NOMO-1 treated with DMSO at 0.1 percent for 48 hours (cell line): ENCODE data around the gene TRAPPC2.

Experiments used
- DNase-seq: peaks from one replicate; lab custom pipeline; 2025; ENCODE audit not compliant: unreplicated experiment; lab: John Stamatoyannopoulos, UW

TRAPPC2 gene

DNA sequence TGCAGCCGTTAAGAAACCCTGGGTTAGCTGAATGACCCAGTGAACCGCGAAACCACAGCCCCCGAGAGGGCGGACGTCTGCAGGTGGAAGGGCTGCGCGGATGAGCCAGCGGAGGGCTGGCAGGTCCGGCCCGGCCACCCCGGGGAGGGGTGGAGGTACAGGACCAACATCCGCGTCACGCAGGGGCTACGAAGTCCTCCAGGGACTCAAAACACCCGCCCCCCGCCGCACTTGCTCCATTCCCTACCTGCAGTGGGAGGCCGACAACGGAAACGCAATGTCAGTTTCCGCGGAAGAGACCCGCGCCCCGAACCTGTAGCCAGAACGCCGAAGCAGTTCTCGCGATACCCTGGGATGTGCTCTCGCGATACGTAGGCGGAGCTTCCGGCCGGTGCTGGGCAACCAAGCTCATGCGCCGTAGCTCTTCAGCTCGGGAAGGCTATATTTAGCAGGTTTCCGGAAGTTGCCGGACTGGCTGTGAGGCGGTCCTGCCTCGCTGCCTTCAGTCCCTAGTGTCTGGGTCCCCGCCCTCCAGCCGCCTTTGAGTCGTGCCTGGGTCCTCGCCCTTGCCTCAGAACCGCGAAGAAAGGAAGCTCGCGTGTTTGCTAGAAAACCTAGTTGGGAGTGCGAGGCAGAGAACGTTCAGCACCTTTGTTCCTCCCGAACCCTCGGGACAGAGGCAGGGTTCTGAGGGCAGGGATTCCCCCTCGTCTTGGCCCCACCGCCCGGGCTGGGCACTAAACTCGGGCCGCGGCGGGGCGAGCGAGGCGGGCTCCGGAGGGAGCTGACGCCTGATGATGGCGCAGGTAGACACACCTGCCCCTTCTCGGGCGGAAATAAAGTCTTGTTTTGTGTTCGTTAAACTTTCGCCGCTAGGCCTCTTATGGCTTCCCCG lies at the start of gene TRAPPC2, which contains the start of gene OFD1:
TSS of gene TRAPPC2 (minus strand) at position 343 of the 895 bp plus-strand sequence. CDS start 14,657 bp downstream, outside the sequence.
TSS of gene OFD1 (plus strand) at position 471 of the 895 bp plus-strand sequence. CDS start at position 795, 324 bp downstream.
- peak; percentile 98 for DNase-seq

DNA sequence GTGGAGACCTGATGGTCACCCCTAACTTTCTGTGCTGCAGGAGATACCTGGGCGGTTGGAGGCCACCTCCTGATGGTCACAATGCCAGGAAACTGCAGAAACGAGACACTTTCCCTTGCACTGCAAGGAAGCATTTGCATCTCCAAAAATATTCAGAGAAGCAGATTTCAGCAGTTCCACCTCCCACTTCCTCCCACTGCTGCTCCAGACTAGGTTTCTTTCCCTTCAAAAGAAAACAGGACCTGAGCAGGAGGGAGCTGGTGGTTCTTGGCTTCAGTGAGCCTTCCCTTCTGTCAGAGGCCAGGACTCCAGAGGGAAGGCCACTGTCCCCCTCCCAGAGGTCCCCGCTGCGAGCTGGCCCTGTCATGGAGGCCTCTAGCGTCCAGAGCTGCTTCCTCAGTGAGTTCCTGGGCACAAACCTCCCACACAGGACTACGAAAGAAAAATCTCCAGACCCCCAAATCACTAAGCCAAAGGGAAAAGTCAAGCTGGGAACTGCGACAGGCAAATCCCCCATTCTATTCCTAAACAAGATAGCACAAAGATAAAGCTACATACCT lies 46.5 kb upstream of the TRAPPC2 start:
- no peak for DNase-seq

DNA sequence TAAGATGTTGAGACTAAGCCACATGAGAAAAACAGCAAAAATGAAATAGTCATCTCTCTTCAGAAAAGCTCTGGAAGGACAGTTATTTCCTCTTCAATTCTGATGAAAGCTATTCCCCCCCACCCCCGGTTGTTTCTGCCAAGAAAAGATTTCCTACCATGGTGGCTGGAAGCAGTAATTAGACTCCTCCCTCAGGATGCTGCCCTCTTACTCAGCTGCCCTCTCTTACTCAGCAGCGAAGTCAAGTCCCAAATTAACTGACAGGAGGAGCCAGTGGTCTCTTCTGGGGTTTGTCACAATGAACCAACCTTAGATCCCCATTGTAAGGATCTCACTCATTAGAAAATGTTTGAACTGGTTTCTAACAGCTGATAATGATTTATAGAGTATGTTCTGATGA lies 44.5 kb upstream of the TRAPPC2 start:
- DNase-seq: no peak

DNA sequence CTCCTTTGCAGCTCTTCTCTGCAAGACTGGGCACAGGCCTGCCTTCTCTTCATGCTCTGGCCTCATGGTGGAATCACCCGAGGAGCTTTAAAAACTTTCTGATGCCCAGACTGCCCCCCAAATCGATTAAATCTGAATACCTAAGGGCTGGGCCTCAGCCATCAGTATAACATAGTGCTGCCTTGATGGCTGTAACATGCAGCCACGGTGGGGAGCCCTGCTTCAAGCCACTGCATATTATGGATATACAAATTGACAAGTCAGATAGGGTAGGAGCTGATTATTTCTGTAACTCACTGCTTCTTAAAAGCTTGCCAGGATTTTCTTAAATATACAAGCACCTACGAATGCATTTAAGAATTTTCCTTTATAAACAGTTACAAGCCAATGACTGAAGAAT lies 42.0 kb upstream of the TRAPPC2 start:
- DNase-seq: no peak

DNA sequence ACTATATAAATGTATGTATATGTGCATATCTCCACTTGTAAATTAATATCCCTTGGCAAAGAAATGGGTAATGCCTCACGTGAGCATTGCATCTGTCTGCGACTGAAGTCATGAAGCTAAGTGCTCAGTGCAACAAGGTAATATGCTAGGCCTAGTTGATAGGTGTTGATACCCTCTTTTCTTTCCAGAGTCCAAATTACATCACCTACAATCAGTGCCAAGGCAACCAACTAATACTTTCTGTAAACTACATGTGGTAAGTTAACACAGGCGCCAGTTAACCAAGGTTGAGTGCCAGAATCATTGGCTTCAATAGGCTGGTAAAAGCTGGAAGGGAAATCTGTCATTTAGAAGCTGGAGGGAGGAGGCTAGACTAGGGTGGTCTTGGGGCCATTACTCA lies 41.4 kb upstream of the TRAPPC2 start:
- no peak for DNase-seq

DNA sequence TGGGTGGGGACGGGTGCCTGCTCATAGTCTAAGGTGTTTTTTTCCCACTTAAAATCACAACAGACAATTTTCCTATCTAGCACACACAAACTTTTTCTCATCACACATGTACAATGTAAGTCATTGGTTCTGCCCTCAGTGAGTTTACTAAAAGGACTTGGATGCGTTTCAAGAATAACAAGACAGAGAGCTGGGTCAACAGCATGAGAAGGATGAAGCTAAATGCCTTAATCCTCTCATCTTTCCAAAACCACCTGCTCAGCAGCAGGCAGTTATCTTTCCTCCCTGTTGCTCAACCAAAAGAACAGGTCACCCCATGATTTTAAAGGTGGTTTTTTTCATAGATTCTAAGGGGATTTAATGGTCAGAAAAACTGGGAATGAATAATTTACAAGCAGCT lies 40.3 kb upstream of the TRAPPC2 start:
- DNase-seq: no peak

DNA sequence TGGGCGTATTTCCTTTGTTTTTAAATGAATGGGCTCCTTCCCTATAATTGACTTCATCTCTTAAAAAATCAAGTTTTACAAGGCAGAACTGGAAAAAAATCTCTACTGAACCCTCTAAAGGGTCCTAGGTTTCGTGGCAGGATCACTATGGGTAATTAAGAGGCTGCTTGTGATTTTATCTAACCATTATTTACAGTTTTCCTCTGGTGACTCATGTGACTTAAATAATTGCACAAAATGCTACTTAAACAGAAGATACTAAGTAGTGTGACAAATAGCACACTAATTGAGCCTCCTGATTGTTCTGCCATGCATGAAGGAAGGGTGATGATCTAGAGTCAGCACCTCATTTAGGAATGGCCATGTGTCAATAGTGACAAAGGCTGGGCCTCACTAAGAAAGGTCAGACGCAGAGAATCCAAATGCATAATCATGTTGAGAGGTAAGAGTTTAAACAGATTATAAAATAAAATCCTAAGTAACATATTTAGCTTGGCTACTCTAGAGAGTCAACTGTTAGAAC lies 35.7 kb upstream of the TRAPPC2 start:
- no peak for DNase-seq

DNA sequence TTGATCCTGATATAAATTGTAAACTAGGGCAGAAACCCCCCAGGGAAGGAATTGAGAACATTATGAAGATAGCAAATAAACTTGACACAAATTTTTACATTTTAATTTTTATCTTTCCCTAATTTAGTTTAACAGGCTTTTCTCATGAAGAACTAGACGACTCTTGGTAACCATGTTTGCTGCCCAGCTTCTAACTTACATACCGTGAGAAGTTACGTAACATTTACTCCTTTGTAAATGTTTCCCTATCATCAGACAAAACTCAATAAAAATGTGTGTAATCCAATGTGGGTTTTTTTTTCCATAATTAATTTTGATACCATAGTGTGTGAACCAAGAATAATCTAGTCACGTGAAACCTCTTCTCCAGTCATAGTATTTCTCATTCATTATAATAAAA lies 34.5 kb upstream of the TRAPPC2 start:
- no peak for DNase-seq

DNA sequence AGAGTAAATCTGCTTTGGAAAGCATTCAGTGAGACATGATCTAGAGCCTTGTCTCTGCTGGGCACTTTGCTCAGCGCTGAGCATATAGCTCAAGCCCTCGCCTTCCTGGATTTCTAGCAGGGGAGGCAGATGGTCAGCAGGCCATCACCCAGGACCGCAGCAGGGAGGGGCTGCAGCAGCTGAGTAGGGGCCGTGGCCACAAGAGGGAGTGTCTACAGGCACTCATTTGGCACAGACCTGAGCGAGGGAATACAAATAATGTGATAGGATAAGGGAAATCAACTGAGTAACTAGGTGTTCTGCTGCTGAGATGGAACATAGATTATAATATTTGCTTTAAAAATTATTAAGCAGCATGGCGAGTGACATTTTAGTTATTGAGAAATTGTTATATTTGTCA lies 30.3 kb upstream of the TRAPPC2 start:
- no peak for DNase-seq

DNA sequence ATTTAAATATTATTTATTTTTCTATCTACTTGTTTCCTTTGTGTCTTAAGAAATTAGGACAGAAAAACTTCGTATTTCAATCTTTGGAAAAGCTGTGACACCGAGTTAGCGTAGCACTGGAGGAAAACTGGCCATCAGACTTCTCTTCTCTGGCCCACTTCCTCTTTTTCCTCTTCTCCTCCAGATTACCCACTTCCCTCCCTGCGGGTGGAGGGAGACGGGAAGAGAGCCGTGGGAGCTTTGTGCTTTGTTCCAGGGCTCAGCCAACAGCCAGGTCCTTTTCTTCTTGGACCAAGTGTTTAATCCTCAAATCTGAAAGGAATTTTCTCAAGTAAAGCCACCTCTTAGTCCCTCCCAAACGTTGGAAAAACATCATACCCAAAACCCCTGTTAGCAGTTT lies 29.9 kb upstream of the TRAPPC2 start:
- peak; percentile 64 for DNase-seq

DNA sequence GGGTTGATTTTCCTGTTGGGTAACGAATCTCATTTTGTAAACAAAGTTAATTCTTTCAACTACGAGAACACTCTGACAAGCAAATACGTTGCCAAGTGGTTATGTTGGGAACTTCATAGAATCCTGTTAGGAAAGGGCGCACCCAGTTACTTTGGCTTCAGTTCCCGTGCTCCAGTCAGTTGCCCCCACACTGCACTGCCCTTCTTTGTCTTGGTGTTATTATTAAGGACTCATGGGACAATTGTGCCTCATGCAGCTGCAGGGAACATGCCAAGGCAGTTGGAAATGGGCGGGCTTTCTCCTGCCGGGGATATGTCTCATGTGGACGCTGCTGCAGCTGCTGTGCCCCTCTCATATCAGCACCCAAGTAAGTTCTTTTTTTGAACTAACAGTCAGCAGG lies 29.1 kb upstream of the TRAPPC2 start:
- no peak for DNase-seq

DNA sequence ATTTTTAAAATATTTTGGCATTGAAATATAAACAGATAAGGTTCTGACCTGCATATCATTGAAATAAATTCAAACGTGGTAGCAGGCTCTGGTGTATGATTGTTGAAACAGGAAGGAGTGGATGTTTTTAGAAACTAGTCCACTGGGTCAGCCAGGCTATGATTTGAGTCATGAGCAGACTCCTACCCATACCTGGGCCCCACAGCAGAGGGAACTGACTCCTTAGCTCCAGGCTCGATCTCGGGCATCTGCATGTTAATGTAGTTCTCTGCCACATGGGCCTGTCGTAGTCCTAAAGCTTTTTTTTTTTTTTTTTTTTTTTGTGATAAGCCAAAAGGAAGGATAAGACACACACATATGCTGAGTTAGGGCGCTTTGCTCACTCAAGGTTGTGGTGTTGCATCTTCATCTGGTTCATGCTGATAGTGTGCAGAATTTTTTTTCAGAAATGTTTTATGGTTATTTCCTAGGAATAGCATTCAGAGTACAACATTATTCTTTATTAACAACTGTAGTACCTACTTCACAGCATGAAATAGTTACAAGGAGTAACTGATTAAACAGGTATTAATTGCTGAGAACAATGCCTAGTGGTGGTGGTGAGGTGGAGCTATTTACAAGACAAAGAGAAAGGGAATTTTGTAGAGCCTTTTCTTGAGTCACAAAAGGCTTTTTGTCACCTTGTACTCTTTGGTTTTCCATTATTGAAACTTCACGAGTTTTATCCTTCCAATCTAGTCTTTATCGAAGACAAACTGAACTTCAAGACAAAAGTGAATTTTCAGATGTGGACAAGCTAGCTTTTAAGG lies 27.4 kb upstream of the TRAPPC2 start:
- peak; percentile 76 for DNase-seq

DNA sequence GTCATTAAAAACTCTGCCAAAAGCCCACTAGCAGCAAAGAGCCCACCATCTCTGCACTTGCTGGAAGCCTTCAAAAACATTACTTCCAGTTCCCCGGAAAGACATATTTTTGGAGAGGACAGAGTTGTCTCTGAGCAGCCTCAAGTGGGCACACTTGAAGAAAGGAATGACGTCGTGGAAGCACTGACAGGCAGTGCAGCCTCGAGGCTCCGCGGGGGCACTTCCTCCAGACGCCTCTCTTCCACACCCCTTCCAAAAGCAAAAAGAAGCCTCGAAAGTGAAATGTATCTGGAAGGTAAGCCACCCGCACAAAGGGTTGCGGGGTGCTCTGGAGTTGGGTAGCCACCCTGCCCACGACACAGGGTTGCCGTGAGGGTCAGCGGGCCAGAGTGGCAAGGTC lies 26.0 kb upstream of the TRAPPC2 start:
- DNase-seq: no peak

DNA sequence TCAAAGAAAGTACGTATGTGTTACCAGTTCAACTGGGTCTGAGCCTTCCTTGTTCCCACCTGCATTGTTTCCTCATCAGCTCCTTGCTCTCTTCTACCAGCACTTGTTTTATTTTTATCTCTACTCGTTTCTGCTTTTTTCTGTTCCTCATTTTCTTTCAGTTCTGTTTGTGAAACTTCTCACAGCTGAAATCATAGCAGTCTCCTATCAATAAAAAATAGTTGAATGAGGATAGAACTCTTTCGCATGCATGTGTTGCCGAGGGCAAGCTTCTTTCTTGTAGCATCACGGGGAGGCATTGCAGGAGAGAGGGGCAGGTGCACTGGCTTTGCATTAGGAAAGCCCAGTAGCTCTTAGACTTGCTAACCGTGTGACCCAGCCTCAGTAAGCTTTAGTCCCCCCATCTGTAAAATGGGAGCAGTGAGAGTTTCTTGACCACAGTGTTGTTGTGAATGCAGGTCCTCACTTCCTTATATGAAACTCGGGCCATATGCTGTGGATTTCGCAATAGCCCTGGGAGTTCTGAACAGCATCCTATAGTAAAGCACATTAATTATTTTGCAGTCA lies 24.8 kb upstream of the TRAPPC2 start:
- peak; percentile 98 for DNase-seq

DNA sequence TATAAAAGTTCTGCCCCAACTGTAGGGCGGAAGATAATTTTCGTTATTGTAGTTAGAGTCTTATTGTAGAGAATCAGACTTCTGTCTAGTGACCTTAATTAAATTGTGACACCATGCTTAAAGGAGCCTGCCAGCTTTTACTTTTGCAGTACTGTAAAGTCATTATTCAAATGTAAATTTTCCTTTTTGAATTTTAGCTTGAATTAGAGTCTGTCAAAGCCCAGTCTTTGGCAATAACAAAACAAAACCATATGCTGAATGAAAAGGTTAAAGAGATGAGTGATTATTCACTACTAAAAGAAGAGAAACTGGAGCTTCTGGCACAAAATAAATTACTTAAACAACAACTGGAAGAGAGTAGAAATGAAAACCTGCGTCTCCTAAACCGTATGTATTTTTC lies 22.0 kb upstream of the TRAPPC2 start:
- no peak for DNase-seq

DNA sequence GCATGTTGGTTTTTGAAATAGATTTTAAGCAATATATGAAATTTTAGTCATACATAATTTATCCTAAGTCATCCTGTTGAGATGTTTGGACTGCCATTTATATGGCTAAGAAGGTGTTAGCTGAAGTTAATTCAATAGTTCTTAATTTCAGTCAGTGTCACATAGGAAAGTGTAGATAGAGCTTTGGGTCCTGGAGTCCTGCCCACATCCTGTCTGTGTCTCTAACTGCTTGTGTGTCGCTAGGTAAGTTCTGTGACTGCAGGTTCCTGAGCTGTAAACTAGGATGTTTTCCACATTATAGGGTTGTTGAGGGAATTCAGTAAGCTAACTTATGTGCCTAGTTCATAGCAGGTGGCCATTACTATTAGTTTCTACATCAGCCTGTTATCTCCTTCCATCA lies 20.8 kb upstream of the TRAPPC2 start:
- no peak for DNase-seq

DNA sequence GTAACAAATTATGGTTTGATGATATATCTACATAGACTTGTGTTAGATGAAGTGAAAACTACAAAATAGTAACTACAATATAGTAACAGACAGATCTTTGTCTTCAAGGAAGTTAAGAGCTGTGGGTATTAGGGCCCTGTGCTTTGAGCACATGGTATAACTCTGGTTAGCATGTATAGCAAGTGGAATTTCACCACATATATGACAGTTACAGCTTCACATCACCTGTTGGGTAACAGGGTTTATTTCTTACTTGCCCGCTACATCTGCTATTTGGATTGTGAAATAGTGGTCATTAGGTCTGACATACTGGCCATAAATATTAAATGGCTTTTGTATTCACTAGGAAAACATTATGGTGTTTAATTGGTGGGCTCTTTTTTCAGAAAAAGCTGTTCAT lies 20.3 kb upstream of the TRAPPC2 start:
- DNase-seq: peak; percentile 96

DNA sequence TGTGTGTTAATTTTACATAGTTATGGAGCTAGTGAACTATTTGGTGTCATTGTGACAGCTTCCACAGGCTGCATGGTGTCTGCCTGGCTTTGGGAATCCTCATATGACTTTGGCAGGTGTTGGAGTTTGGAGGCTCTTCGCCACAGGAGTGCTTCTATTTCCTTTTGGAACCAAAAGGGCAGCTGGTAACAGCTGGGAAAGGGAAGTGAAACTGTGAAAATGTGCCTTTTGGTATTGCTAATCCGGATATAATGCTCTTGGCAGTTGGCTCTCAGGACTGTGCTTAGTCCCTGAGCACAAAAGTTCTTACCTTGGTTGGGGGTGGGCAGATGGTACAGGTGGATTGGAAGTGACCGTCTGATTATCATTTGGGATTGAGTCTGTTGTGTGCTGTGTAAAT lies 18.2 kb upstream of the TRAPPC2 start:
- peak; percentile 87 for DNase-seq

DNA sequence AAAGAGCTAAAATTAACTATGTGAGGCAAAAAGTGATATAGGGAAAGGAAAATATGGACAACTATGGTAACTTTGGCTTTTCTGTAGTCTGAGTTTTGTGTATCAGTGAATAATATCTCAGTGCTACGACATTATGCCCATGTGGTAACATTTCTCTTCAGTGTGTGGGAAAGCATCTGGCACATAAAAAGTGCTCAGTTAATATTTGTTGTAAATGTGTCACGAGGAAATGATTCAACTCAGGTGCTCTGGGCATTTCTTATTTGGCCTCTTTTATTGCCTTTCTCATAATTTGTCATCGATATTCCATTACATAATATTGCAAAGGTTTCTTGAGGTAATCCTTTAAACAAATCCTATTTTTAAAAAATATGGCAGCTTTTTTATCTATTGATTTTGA lies 17.7 kb upstream of the TRAPPC2 start:
- DNase-seq: no peak

DNA sequence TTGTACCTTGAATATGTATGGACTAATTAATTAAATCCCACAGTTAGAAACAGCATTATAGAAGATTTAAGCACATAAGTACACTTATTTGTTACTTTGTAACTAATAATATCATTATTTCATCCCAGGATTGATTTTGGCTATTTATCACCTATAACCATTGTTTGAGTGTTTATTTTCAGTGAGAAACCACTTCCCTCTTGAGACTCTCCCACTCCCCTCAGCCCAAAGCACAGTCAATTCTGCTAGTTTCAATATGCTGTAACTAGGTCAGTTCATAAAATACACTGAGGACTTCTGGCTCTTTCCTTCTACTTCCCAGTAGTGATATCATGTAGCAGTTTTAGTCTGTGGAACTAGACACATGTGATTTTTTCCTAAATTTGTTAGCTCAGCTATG lies 16.4 kb upstream of the TRAPPC2 start:
- peak; percentile 16 for DNase-seq

DNA sequence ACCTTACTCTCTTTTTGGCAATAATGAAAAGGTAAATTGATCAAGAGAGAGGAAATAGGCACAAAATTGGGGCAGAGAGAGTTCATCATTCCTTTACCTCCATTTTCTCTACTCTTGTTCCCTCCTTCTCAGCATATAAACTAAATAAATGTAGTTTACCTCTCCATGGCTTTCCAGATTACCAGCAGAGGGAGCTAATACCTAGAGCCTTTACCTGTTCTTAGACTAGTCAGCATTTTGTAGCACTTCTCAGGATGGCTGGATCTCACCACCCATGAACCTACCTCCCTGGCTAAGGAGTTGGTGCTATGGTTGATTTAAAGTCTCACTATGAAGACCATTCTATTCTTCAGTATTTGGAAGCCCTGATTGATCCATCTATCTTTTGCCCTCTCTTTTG lies 15.8 kb upstream of the TRAPPC2 start:
- DNase-seq: peak; percentile 61
